GM12872 (cell line): ENCODE measurements around the gene DNAH2.

Experiments used
- CTCF ChIP-seq: IDR thresholded peaks from 3 replicates; pipeline ENCODE4 v1.5.1; 2011; ENCODE audit warnings: low read depth, mild to moderate bottlenecking, low read length, moderate library complexity; ENCODE audit not compliant: insufficient read depth

The DNAH2 gene

GRCh38 chr17:7858522-7858810 is 140.9 kb downstream of the DNAH2 start:
- peak; percentile 47; the same call in 2 of the 3 replicates for TF ChIP-seq CTCF

- no peak for TF ChIP-seq CTCF
Observed at GRCh38 chr17:7859028-7859427, 141.5 kb downstream of the DNAH2 start.

GRCh38 chr17:7862692-7863437 is 145.3 kb downstream of the DNAH2 start:
- TF ChIP-seq CTCF: peak; percentile 70

GRCh38 chr17:7864995-7865650 is 147.6 kb downstream of the DNAH2 start:
- TF ChIP-seq CTCF: no peak

GRCh38 chr17:7867881-7868329 is 150.4 kb downstream of the DNAH2 start:
- TF ChIP-seq CTCF: no peak

GRCh38 chr17:7873051-7873450 is 155.5 kb downstream of the DNAH2 start:
- TF ChIP-seq CTCF: no peak

- no peak for TF ChIP-seq CTCF
Observed at GRCh38 chr17:7875804-7876370, 158.3 kb downstream of the DNAH2 start.
